Measurements from ENCODE around the gene SLC35E3.
"Not testable (repeated sequence)": the region's sequence is repeated elsewhere in the genome, so short reads cannot be mapped to it uniquely, and the experiment has no call there.

Gene SLC35E3

DNA sequence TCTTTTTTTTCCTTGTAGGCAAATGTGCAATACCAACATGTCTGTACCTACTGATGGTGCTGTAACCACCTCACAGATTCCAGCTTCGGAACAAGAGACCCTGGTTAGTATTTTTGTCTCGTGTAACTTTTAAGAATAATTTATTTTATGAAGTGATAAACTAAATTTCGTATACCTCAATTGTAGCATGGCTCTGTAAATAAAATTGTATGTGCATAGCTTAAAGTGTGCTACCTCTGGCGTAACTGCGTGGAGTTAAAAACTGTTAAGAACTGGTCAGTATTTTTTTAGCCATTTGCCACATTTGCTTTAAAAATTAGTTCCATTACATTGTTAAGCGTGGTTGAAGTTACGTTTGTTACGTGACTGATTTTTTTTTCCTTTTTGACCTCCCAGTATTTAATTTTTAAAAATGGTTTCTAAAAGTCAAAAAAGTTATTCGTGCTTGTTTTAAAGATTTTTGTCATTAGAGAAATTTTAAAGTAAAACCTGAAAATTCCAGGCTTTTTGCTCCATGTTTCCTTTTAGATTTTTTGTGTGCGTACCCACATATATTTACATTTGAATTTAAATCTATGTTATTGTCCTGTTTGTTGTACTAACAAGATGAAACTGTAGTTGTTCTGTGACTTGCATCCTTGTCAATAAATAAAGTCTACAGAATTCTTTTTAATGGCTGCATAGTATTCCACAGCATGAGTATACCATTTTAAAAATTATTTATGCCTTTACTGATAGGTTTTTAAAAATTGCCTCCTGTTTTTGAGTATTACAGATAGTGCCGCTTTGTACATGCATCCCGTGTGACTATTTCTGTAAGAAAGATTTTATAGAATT, 63.4 kb downstream of the SLC35E3 start:
- peak overlapping the region; percentile 98 for H3K4me3 ChIP-seq (ENCODE audit: low read depth, low read length)
- no peak for DNase-seq (ENCODE audit: low read depth)
- in situ Hi-C loops (cut with HindIII; ENCODE audit: low sequenced_read_pairs), result no loop called here
- TF ChIP-seq, protein P1, sequence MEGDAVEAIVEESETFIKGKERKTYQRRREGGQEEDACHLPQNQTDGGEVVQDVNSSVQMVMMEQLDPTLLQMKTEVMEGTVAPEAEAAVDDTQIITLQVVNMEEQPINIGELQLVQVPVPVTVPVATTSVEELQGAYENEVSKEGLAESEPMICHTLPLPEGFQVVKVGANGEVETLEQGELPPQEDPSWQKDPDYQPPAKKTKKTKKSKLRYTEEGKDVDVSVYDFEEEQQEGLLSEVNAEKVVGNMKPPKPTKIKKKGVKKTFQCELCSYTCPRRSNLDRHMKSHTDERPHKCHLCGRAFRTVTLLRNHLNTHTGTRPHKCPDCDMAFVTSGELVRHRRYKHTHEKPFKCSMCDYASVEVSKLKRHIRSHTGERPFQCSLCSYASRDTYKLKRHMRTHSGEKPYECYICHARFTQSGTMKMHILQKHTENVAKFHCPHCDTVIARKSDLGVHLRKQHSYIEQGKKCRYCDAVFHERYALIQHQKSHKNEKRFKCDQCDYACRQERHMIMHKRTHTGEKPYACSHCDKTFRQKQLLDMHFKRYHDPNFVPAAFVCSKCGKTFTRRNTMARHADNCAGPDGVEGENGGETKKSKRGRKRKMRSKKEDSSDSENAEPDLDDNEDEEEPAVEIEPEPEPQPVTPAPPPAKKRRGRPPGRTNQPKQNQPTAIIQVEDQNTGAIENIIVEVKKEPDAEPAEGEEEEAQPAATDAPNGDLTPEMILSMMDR (IDR thresholded peaks at IDR 0.05; ENCODE audit: low read depth, low read length, missing control alignments), result no peak

DNA sequence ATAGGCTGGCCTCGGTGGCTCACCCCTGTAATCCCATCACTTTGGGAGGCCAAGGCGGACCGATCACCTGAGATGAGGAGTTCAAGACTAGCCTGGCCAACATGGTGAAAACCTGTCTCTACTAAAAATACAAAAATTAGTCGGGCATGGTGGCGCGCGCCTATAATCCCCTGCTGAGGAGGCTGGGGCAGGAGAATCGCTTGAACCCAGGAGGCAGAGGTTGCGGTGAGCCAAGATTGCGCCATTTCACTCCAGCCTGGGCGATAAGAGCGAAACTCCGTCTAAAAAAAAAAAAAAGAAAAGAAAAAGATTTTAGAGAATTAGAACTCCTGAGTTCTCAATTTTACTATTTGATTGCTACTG, 64.0 kb downstream of the SLC35E3 start:
- peak overlapping the region; percentile 98 for H3K4me3 ChIP-seq (ENCODE audit: low read depth, low read length)

DNA sequence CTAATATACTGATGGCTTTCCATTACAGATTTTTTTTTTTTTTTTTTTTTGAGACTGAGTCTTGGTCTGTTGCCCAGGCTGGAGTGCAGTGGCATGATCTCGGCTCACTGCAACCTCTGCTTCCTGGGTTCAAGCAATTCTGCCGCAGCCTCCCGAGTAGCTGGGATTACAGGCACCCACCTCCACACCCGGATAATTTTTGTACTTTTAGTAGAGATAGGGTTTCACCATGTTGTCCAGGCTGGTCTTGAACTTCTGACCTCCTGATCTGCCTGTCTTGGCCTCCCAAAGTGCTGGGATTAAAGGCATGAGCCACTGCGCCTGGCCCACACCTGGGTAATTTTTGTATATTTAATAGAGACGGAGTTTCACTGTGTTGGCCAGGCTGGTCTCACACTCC, 65.6 kb downstream of the SLC35E3 start:
- peak overlapping the region; percentile 11 for H3K4me3 ChIP-seq (ENCODE audit: low read depth, low read length)
- DNase-seq (ENCODE audit: low read depth); in situ Hi-C loops (cut with HindIII; ENCODE audit: low sequenced_read_pairs): not testable (repeated sequence)

More for the DNA sequence above, 64.0 kb downstream of the SLC35E3 start:
- in situ Hi-C loops (cut with HindIII; ENCODE audit: low sequenced_read_pairs); DNase-seq (ENCODE audit: low read depth): not testable (repeated sequence)

DNA sequence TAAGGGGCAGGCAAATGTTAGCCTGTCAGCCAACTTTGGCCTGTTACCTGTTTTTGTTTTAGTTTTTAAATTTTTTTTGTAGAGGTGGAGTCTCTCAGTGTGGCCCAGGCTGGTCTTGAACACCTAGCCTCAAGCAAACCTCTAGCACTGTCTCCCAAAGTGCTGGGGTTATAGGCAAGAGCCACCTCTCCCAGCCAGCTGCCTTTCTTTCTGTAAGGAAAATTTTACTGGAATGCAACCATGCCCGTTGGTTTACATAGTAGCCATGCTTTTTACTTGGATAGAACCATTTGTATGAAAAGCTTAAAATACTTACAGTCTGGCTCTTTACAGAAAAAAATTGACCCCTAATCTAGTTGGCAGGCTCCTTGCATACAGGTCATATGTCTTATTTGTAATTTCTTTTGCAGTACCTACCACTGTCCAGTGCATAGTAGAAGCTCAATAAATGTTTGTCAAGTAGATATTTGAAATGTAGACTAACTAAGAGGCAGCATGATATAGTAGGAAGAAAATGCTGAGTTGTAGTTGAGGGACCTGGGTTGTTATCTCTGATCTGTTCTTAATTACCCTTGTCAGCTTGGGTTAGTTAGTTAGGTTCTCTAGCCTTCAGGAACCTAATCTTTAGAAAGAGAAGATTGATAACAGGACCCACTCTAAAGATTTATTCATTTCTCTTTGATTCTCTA, 66.7 kb downstream of the SLC35E3 start:
- peak overlapping the region; percentile 3 for H3K4me3 ChIP-seq (ENCODE audit: low read depth, low read length)
- no peak for DNase-seq (ENCODE audit: low read depth)
- in situ Hi-C loops (cut with HindIII; ENCODE audit: low sequenced_read_pairs), result no loop called here
- TF ChIP-seq, protein P1 (IDR thresholded peaks at IDR 0.05; ENCODE audit: low read depth, low read length, missing control alignments), result no peak

DNA sequence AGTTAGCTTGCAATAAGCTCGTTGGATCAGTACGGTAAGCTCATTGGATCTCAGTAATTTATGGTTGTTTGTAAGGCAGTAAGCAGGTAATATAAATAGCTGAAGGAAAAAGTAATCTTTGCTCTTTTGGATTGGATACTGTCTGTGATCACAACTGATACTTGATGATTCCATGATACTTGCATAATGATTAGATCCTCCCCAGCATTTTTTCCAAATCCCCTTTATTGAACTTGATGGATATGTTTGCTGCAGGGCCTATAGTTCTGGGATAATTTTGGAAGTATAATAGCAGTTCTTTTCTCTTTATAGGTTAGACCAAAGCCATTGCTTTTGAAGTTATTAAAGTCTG, 67.2 kb downstream of the SLC35E3 start:
- in situ Hi-C loops (cut with HindIII; ENCODE audit: low sequenced_read_pairs), result no loop called here
- TF ChIP-seq, protein P1 (IDR thresholded peaks at IDR 0.05; ENCODE audit: low read depth, low read length, missing control alignments), result no peak
- no peak overlapping the region for H3K4me3 ChIP-seq (ENCODE audit: low read depth, low read length)
- DNase-seq (ENCODE audit: low read depth), result no peak

DNA sequence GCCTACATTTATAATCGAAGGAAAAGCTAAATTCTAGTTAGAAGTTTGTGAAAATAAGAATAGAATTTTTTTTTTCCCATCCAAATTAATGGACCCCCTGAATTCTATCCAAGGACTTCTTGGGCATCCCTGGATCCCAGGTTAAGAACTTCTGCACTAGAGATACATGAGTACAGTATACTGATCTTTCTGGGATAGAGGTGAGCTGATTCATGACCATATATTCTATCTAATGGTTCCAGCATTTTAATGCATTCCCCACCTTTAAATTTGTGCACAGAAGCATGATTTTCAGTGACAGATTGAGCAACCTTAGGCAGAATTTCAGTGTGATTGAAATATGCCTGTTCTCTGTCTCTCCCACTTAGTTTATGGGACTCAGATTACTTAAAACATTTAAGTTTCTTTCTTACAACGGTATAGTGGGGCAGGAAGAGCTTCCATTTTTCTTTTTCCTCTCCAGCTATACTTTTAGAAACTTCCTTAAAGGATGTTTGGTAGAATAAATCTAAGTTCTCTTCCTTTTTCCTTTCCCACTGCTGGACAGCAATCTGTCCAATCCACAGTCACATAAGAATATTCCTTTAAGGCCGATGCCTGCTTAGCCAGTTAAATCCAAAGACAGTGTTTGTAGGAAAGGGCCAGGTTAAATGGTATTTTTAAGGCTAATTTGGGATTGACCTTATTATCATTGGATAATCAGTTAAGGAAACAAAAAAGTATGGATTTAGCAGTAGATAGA, 68.7 kb downstream of the SLC35E3 start:
- no peak for DNase-seq (ENCODE audit: low read depth)
- TF ChIP-seq, protein P1 (IDR thresholded peaks at IDR 0.05; ENCODE audit: low read depth, low read length, missing control alignments), result no peak
- in situ Hi-C loops (cut with HindIII; ENCODE audit: low sequenced_read_pairs), result no loop called here
- H3K4me3 ChIP-seq (ENCODE audit: low read depth, low read length), result no peak overlapping the region

DNA sequence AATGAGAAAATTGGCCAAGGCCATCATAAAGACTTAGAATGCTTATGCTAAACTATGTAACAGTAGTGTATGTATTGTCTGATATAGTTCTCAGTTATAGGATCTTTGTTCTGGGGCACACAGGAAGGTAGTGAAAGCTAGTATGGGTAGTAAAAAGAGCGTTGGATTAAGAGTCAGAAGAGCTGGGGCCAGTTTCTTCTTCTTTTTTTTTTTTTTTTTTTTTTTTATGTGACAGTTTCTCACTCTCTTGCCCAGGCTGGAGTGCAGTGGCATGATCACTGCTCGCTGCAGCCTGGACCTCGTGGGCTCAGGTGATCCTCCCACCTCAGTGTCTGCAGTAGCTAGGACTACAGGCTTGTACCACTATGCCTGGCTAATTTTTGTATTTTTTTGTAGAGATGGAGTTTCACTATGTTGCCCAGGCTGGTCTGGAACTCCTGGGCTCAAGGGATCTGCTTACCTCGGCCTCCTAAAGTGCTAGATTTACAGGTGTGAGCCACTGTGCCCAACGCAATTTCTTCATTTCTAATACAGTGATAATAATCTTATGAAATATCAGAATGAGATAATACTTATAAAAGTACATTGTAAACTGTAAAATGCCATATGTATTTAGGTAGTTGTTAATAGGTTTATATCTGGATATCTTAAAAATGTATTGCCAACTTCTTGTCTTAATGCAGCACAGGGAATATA, 69.4 kb downstream of the SLC35E3 start:
- H3K4me3 ChIP-seq (ENCODE audit: low read depth, low read length), result no peak overlapping the region
- DNase-seq (ENCODE audit: low read depth), result no peak
- in situ Hi-C loops (cut with HindIII; ENCODE audit: low sequenced_read_pairs), result no loop called here
- TF ChIP-seq, protein P1 (IDR thresholded peaks at IDR 0.05; ENCODE audit: low read depth, low read length, missing control alignments), result no peak

Data from astrocyte of the cerebellum (primary cell).